Measurements from ENCODE around the gene ANKRD34A.
A peak's percentile ranks its signal among the peaks of the same experiment; 100 is the strongest.

ANKRD34A gene

GRCh38 chr1:145964328-145965118 lies at the start of gene ANKRD34A, which contains the start of gene POLR3GL:
Gene ANKRD34A, minus strand, starts transcription at chr1:145964575. Its CDS starts 2,816 bp downstream, at chr1:145961759.
Gene POLR3GL, plus strand, starts transcription at chr1:145964690. Its CDS starts 10,176 bp downstream, at chr1:145974866.
- peak; percentile 84 for DNase-seq (ENCODE audit: low read depth)

- no peak for DNase-seq (ENCODE audit: low read depth)
These were observed 49.2 kb upstream of the ANKRD34A start for GRCh38 chr1:146013559-146013922.

DNA sequence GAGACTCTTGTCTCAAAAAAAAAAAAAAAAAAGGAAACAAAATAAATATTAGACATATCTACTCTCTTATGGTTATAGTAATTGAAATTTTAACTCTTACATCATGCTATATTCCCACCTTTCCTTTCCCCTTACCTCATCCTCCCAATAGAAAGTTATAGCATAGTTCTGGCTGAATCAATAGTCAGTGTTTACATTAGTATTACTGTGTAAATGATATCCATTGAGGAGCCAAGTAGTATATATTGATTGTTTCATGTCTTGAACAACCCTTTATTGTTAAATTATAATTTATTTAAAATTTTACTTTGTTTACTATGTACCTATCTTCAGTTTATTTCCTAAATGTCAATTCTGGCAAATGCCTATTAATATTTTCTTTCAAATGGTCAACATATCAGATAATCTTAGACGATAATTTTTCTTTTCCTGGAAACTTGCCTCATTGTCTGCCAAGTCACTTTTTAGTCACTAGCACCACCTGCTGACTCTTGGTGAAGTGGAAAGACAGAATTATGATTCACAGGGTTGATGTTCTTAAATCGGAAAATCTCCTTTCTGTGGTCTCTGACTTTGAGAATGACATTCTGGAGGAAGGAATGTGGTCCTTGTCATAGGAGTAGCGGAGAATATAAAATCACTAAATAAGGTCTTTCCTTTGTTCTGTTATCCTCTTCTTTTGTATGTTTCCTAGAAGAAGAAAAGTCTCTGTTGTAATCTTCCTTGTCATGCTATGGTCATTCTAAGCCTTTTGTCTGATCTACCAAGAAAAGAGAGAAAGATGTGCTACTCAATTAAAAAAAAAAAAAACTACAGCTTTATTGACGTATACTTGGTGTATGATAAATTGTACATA lies 48.6 kb upstream of the ANKRD34A start:
- no peak for DNase-seq (ENCODE audit: low read depth)

- no peak for DNase-seq (ENCODE audit: low read depth)
These were observed 45.9 kb upstream of the ANKRD34A start for GRCh38 chr1:146010126-146010738.

DNA sequence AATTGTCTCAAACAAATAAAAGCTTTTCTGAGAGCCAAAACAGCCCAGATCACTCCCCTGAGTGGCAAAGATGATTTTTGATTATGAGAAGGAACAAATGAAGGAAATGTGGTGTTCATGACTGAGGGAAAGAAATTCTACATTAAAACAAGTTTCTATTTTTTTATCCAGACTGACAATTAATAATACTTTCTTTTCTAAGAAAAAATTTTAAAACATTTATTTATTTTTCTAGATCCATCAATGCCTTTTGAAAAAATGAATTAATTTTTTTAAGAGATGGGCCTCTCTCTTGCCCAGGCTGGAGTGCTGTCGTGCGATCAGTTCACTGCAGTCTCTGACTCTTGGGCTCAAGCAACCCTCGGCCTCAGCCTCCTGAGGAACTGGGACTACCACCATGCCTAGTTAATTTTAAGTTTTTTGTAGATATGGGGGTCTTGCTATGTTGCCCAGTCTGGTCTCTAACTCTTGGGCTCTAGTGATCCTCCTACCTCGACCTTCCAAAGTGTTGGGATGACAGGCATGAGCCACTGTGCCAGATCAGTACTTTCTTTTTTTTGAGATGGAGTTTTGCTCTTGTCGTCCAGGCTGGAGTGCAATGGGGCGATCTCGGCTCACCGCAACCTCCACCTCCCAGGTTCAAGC lies 43.2 kb upstream of the ANKRD34A start:
- no peak for DNase-seq (ENCODE audit: low read depth)

DNA sequence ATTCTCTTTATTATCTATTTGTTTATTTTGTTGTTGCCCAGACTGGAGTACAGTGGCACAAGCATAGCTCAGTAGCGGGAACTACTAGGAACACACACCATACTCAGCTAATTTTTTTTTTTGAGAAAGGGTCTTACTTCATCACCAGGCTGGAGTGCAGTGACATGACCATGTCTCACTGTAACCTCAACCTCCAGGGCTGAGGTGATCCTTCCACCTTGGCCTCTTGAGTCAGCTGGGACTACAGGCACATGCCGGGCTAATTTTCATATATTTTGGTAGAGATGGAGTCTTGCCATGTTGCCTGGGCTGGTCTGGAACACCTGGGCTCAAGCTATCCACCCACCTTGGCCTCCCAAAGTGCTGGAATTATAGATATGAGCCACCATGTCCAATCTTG lies 37.3 kb upstream of the ANKRD34A start:
- no peak for DNase-seq (ENCODE audit: low read depth)

DNA sequence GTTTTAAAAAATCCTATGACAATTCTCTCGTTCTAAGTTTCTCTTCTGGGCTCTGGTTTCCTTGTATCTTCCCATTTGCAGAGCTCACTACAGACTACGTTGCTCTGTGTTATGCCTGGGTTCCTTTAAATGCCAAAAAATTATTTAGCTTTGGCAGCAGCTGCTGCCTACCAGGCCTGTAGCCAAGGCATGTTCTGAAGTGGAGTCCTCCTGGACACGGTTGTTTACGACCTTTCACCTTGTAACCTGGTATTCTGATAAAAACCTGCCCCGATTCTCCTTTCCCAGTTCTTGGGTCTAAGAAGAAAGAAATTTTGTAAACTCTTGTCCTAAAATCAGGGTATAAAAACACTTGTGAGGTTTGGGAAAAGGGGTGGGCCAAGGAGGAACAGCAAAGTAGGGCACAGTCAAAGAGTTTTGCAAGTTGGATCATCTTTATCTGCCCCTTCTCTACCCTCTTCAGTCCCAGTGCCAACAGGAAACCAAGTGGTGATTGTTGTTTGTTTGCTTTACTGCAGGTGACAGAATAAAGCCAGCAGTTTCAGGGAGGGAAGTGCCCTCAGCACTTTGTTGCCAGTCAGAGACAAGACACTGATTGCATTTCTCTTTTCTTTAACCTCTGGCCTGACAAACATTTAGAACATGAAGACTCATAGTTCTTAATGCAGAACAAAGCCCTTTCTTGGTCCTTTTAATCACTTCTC lies 35.1 kb upstream of the ANKRD34A start:
- DNase-seq (ENCODE audit: low read depth), result no peak

GRCh38 chr1:145997718-145998023 lies 33.3 kb upstream of the ANKRD34A start:
- no peak for DNase-seq (ENCODE audit: low read depth)

DNA sequence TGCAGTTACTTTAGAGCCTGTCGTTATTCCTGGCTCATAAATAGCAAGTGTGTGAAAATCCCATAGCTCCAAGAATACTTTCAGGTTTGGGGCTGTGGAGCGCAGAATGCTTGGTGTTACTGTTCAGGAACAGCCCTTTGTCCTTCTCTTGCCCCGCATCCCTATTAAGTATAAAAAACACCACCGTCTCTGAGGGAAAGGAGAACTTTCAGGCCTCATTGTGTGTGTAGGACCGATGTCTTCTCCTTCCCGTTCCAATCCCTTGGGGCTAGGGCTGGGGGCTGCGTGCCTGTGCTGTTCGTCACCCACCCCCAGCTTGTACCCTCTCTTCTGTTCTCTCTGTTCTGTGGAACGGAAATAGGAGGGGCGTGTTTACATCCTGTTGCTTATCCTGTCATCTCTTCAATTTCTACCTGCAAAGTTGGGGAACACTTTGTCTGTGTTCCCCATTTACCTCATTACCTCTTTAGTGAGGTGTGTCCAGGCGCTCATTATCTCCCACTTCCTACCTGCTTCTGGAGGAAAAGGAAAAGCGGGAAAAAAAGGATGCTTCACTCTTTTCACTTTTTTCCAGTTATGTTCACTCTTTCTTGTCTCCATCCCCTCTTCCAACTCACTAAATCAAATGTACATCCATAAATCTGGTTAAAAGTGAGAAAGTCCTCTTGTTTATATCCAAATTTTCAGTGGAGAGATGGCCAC lies 32.8 kb upstream of the ANKRD34A start:
- peak; percentile 30 for DNase-seq (ENCODE audit: low read depth)

DNA sequence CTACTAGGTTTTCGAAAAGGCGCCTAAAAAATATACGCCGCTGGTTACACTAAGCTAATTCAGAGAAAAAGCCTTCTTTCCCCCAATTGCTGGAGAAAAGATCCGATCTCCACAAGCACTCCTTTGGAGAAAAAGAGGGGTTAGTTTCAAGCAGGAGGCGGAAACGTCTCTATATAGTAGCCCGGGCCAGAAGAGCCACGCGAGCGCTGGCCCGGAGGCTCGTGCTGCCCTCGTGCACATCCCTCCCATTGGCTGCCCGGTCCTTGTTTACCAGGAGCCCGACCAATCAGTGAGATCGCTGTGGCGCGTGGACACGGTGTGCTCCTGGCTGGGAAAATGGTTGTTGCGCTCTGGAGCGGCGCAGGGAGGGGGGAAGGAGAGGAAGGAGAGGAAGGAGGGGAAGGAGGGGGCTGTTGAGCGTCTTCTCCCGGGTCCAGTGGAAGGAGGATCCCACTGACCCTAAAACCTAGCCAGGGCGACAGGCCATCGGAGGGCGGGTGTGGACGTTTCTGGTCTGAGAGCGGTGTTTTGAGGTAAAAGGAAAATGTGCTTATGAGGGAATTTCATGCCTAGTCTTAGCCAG lies 32.1 kb upstream of the ANKRD34A start, which contains the start of gene TXNIP:
TSS of gene TXNIP (minus strand) at position 147 of the 583 bp plus-strand sequence. CDS start 313 bp downstream, outside the sequence.
- peak; percentile 91 for DNase-seq (ENCODE audit: low read depth)

GRCh38 chr1:145995964-145996432 lies 31.6 kb upstream of the ANKRD34A start:
- no peak for DNase-seq (ENCODE audit: low read depth)

DNA sequence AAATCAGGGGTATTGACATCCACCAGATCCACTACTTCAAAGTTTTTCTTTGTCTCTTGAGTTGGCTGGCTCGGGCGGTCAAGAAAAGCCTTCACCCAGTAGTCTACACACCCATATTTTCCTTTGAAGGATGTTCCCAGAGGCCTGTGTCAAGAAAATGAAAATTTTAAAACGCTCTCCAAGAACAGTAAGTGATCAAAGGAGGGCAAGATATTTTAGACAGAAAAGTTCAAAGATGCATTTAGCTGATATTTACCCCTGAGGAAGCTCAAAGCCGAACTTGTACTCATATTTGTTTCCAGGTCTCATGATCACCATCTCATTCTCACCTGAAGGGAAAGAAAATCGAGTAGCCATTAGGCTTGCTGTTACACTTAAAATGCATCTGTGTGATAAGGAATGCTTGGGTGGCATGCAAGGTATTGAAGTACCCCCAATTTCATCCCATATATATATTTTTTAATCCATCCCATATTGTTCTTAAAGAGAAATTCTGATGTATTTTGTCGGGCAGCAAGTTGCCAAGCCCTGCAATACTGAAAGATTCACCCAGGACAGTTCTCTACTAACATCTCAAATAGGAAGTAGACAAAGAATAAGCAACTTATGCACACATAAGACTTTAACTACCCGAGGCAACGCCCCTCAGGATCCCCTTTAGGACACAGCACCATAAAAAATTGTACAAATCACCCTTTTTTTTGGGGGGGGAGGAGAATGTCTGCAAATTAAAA lies 30.9 kb upstream of the ANKRD34A start:
- DNase-seq (ENCODE audit: low read depth), result no peak

- no peak for DNase-seq (ENCODE audit: low read depth)
These were observed 30.2 kb upstream of the ANKRD34A start for GRCh38 chr1:145994391-145995120.

- DNase-seq (ENCODE audit: low read depth), result no peak
These were observed 29.4 kb upstream of the ANKRD34A start for GRCh38 chr1:145993618-145994390.

- no peak for DNase-seq (ENCODE audit: low read depth)
These were observed 28.7 kb upstream of the ANKRD34A start for GRCh38 chr1:145992958-145993617.

- no peak for DNase-seq (ENCODE audit: low read depth)
These were observed 28.1 kb upstream of the ANKRD34A start for GRCh38 chr1:145992502-145992936.

- DNase-seq (ENCODE audit: low read depth), result no peak
These were observed 27.5 kb upstream of the ANKRD34A start for GRCh38 chr1:145991735-145992412.
